HCT116 (cell line): ENCODE measurements around the gene CRLF1.

Experiments
- ATF3 ChIP-seq: IDR thresholded peaks from 2 replicates; pipeline ENCODE4 v1.6.1; 2012
- CEBPB ChIP-seq: IDR thresholded peaks from 2 replicates; pipeline ENCODE4 v1.6.1; 2012; ENCODE audit warnings: low read depth
- FOSL1 ChIP-seq: IDR thresholded peaks from 2 replicates; pipeline ENCODE4 v1.6.1; 2012; ENCODE audit warnings: low read depth
- JUND ChIP-seq: IDR thresholded peaks from 2 replicates; pipeline ENCODE4 v1.6.1; 2012
- POLR2A ChIP-seq: IDR thresholded peaks from 2 replicates; pipeline ENCODE4 v1.7.0; 2011; ENCODE audit warnings: borderline replicate concordance; ENCODE audit not compliant: insufficient read depth, insufficient read length; ENCODE audit errors: extremely low read depth
- TCF7L2 ChIP-seq: IDR thresholded peaks from 2 replicates; pipeline ENCODE4 v1.7.0; 2011; ENCODE audit warnings: borderline replicate concordance, inconsistent platforms; ENCODE audit not compliant: insufficient read depth, insufficient read length; ENCODE audit errors: extremely low read depth
- ZNF274 ChIP-seq: fragments of 200-500 bp; sonication (Bioruptor generic); IDR thresholded peaks from 2 replicates; pipeline ENCODE4 v1.6.1; 2014; ENCODE audit warnings: mild to moderate bottlenecking, low read depth, low read length, inconsistent platforms

DNA sequence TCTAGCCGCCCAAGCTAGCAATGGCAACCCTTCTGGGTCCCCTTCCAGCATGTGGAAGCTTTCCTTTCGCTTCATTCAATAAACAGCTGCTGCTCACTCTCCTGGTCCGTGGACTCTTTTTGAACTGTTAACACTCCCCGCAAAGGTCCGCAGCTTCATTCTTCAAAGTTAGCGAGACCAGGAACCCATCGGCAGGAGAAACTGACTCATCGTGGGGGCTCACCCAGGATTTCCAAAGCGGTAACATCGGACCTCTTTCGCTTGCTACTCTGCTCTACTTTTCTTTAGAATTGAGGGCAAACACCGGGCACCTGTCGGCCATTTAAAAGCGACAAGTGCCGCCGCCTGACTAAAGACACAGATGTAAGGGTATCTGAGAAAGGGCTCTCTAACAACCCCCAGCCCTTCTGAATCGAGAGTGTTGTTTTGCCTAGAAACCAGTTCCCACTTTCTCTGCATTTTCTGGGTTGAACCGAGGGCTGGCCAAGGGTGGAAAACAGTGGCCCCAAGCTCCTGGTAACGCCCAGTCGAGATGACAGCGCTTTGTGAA lies 29.2 kb downstream of the CRLF1 start:
- TF ChIP-seq TCF7L2 (no peak), POLR2A (no peak), FOSL1 (no peak), ZNF274 (no peak), ATF3 (no peak), CEBPB (no peak), JUND (no peak)
